HG02840 (cell line): Measurements from ENCODE around the gene GPR84.
A peak's percentile ranks its signal among the peaks of the same experiment; 100 is the strongest.

Source experiments
- ATAC-seq: cut with Tn5 transposase; IDR thresholded peaks from one replicate; pipeline ENCODE4 v1.9.1; 2021; ENCODE audit warnings: mild to moderate bottlenecking, moderate library complexity, moderate number of reproducible peaks; ENCODE audit not compliant: unreplicated experiment, low FRiP score

Gene GPR84

DNA sequence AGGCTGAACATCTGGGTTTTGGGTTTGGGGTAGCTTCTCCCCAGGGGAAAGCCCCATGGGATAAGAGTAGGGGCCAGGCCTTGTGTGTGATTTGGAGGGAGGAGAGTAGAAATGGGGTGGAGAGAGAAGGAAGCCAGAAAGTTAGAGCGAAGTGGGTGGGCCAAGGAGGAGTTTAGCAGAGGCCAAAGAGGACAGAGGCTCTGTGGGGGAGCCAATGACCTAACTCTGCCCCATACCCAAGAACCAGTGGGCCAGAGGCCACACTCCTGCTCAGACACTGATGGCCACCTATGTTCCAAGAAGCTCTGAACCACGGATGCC lies 10.9 kb upstream of the GPR84 start:
- ATAC-seq = no peak

DNA sequence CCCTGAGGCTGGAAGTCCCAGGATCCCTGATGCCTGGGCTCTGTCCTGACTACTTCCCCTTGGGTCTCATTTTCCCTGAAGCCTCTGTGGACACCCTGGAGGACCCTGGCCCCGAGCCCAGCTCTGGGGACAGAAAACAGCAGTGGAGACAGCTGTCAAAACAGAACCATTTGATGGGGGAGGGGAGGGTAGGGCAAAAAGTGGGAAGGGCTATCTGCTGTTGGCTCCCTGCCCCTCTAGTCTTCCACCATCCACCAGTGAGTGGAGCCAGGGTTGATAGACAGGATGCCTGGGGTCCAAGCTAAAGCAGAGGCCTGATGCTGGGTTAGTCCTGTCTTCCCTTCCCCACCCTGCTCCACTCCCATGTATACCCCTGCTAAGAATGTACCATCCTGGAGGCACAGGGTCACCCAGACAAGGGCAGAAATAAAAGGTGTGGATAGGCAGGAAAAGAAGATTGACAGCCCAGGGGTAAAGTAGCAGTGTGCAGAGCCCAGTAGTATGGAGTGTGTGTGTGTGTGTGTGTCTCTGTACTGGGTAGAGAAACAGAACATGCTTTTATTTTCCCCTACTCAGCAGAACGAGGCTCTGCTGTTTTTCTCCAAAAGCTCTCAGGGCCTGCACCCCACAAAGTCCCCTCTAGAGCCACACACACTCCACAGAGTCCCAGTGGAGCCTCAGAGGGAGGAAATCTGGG lies 10.4 kb upstream of the GPR84 start:
- ATAC-seq = no peak

DNA sequence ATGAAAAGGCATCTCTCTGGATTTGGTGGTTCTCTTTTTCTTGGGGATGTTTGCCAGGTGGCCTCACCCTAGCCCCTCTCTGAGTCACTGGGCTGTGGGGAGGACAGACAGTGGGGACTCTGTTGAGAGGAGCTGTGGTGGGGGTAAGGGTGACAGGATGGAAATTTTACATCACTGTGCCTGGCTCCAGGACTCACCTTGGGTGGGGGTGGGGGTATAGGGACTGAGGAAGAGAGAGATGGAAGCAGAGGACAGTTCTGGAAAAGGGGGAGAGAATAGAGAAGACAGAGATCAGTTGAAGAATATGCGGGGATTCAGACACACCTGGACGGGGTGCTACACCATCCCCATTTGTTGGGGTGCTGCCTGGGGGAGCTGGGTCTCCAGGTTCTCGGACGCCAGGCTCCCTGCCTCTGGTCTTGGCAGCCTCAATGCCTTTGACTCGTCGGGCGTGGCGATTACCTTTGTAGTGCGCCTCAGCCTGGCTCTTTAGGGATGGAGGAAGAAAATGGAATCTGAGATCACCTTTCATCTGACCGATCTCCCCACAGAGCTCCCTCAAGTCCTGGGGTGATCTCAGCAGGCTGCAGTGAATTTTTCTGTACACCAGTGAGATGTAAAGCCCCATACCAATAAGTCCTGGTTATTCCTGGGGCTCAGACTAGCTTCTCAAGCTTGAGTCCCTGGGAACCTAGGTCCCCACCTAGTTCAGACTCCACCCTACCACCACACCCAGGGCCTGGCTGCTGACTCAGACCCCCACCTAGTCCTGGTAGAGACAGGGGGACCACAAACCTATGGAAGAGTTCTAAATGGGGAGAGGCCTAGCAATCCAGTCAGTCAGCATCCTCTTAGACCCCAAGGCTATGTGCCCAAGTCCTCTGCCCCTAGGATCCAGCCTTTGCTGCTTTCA lies 9.6 kb upstream of the GPR84 start:
- ATAC-seq = no peak

DNA sequence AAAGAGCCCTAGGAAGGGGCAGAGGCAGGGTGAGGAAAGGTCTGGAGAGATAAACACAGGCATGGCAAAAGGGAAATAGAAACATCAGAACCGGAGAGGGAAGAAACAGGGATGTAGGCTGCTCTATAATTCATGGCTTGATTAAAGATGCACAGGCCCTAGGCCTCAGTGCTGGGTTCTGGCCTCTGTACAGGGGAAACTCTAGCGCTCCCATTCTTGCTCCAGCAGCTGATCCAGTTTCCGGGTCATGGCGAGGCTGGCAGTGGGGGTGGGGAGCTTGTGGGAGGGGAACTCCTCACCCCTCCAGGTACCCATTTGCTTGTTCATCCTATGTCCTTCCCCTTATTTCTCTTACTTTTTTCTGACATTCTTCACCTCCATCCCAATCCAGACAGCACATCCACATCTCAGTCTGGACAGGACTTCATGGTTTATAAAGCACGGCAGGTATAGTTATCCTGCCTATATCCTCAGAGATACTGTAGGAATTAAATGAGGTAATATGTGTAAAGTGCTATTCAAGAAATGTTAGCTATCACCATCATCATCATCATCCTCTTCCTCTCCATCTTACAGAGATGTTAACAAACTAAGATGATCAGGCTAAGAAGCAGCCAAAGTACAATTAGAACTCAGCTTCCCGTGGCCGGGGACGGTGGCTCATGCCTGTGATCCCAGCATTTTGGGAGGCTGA lies 8.0 kb upstream of the GPR84 start:
- ATAC-seq = no peak

GRCh38 chr12:54371328-54372112 lies 7.2 kb upstream of the GPR84 start:
- no peak for ATAC-seq

DNA sequence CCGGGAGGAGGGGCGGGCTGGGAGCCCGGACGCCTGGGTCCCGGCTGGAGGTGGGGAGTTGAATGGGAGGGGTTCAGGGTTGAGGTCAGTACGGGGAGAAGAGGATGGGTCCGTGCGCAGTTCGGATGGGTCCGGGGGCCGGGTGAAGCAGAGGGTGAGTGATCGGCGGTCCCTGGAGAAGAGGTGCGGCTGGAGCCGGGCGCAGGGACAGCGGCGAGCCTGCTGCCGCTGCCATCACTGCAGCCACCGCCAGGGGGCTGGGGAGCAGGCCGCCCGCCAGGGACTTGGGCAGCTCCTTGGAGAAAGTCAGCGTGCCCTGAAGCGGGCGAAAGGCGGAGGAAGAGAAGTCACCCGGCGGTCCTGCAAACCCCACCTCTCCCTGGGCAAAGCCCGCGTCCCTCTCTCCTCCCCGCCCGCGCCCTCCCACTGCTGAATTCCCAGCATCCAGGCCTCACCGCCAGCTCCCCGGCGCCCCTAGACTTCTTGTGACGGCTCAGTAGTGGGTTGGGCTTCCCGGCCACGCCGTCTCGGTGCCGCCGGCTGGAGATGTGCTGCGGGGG lies 6.0 kb upstream of the GPR84 start:
- no peak for ATAC-seq

- no peak for ATAC-seq
These were observed 5.4 kb upstream of the GPR84 start for GRCh38 chr12:54369597-54370131.

DNA sequence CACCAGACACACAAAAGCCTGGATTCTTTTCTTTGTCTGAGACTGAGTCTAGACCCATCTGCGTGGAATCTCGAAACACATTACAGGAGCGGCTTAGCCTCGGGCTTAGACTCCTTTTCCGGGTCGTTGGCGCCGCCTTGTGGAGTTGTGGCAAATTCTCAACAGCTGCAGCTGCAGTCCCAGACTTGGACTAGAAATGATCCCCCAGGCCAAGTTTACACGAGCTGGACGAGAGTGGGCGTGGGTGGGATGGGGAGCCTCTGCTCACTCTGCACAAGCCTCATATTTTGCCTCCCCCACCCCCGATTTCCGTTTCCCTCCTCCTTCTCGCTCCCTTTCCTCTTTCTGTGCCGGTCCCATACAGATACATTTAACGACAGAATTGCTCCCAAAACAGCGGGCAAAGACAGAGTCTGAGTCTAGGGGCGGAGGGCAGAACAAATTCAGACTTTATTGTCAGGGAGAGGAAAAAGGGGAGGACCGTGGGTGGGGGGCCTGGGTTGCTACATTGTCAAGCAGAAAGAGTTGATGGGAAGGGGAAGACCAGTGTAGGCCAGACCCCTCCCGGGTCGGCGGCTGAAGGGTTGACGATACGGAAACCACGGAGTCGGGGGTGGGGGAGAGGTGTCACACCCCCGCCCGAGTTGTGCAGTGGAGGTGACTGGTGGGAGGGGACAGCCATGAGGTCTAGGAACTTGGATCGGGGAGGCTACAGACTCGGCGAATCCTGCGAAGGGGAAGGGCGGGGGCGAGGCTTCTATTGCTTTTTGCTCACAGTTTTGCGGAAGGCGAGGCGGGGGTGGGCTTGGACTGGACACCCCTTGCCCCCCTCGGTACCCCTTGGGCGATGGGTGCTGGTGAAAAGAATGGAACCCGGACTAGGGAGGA lies 4.7 kb upstream of the GPR84 start:
- ATAC-seq = peak; percentile 67

- ATAC-seq = no peak
These were observed 3.9 kb upstream of the GPR84 start for GRCh38 chr12:54368025-54368708.

- ATAC-seq = no peak
These were observed 668 bp downstream of the GPR84 start for GRCh38 chr12:54363618-54364017.

DNA sequence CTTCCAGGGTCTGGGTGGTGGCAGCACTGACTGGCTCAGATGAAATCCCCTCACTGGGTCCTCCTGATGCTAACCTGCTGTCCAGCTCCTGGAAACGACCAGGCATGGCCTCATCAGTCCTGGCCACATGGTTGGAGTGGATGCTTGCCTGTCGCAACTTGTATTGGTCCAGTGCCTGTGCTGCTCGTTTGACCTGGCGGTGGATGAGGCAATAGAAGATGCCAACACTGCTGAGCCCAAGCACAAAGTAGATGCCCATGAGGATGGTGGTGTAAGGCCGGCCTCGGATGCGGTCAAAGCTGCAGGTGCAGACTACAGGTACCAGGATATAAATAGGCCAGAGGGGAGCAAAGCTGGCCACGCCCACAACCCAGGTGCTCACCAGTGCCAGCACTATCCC lies 1.2 kb downstream of the GPR84 start:
- ATAC-seq = no peak

GRCh38 chr12:54360717-54361456 lies 3.4 kb downstream of the GPR84 start:
- no peak for ATAC-seq

- ATAC-seq = no peak
These were observed 4.4 kb downstream of the GPR84 start for GRCh38 chr12:54359762-54360351.

DNA sequence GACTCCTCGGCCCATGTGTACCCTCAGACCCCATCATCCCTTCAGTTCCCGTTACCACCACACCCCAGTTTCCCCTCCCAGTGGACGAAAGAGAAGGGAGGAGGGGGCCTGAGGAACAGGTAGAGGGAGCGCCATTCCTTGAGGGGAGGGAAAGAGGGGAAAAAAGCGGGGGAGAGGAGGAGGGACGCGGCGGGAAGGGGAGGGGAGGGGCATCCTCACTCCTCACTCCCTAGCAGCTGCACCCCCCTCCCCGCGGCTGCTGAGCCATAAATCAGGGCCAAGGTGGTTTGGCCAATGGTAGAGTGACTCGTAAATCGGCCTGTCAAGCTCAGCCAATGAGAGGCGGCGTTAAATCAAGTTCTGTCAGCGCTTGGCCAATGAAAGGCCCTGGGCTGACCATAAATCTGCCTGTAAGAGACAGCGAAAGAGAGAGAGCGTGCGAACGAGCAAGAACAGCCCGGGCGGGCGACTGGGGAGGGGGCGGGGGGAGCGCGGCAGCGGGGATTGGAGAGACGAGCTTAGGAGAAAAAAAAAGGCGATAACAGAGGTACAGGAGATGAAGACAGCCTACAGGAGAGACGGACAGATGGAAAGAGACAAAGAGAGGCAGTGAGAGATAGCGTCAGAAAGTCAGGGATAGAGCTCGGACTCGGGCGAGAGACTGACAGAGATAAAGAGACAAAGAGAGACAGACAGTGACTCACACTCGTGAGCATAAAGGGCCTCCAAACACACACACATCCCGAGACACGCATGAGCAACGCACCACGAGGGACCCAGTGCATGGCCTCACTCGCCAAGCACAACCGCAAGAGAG lies 5.1 kb downstream of the GPR84 start:
- ATAC-seq = peak; percentile 99

DNA sequence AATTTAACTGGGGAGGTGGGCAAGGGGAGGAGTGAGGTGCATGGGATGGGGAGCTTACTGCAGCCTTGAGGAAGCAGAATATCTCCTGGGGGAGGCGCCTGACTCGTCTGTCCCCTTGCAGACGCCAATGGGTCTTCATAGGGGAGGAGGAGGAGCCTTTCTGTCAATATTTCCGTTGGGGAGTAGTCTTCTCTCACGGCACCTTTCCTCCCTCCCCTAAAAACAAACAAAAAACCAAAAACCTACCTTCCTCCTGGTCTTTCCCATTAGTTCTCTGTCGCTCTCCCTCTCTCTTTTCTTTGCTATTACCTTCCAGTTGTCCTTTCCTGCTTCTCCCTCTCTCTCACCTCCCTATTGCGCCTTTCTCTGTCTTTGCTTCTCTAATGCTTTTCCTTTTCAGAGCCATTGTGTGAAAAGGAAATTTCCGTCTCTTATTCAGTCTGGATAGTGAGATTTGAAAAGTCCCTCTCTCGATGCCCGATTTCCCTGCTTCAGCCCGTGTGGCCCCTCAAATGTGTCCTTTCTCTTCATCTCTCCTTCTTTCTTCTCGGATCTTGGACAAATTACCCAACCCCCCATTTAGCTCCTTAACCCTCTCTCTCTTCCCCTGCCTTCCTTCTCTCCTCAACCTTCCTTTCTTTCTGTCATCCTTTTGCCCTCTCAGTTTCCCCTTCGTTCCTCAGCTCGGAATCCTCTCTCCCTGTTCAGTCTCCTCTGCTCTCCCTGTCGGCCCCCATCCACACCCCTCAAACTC lies 5.9 kb downstream of the GPR84 start:
- no peak for ATAC-seq
